SK-N-MC (cell line): Measurements from ENCODE around the gene ST3GAL4.

Source experiments
- EZH2 ChIP-seq: fragments of 200-600 bp; sonication (generic); IDR thresholded peaks from one replicate; pipeline ENCODE4 v1.6.1; 2017; ENCODE audit warnings: antibody characterized with exemption
- FOXP2 ChIP-seq: optimal IDR thresholded peaks from 2 replicates; pipeline ENCODE3; 2011; ENCODE audit warnings: mild to moderate bottlenecking, moderate library complexity; ENCODE audit not compliant: insufficient read depth; ENCODE audit errors: extremely low read length, control extremely low read depth
- POLR2AphosphoS5 ChIP-seq: IDR thresholded peaks from 2 replicates; pipeline ENCODE4 v1.6.1; 2012; ENCODE audit warnings: mild to moderate bottlenecking, low read depth, low read length, borderline replicate concordance

- no peak for TF ChIP-seq EZH2
- no peak for TF ChIP-seq FOXP2
- TF ChIP-seq POLR2AphosphoS5, result no peak
These were observed 48.2 kb downstream of the ST3GAL4 start for GRCh38 chr11:126403658-126404057.
